GM12875 (cell line): ENCODE results near the gene JDP2.

Experiments
- H3K4me3 ChIP-seq: one replicate; pipeline ENCODE4 v1.5.1; 2011; ENCODE audit warnings: low read depth, low read length, control low read depth
- CTCF ChIP-seq: IDR thresholded peaks from 2 replicates; pipeline ENCODE4 v1.5.1; 2011; ENCODE audit warnings: low read depth, mild to moderate bottlenecking, control low read depth, inconsistent platforms, low read length, moderate library complexity, borderline replicate concordance; ENCODE audit not compliant: insufficient read depth

The JDP2 gene

GRCh38 chr14:75497701-75498100, 69.9 kb downstream of the JDP2 start:
- no peak overlapping the region for H3K4me3 ChIP-seq
- no peak for TF ChIP-seq CTCF

- no peak overlapping the region for H3K4me3 ChIP-seq
- TF ChIP-seq CTCF = no peak
These were observed 71.5 kb downstream of the JDP2 start for GRCh38 chr14:75499084-75499875.

- no peak for TF ChIP-seq CTCF
- no peak overlapping the region for H3K4me3 ChIP-seq
These were observed 73.3 kb downstream of the JDP2 start for GRCh38 chr14:75501080-75501479.

- H3K4me3 ChIP-seq = no peak overlapping the region
- TF ChIP-seq CTCF = no peak
These were observed 76.6 kb downstream of the JDP2 start for GRCh38 chr14:75504411-75504810.

GRCh38 chr14:75506930-75507329, 79.1 kb downstream of the JDP2 start:
- TF ChIP-seq CTCF = no peak
- no peak overlapping the region for H3K4me3 ChIP-seq

- no peak for TF ChIP-seq CTCF
- no peak overlapping the region for H3K4me3 ChIP-seq
These were observed 82.7 kb downstream of the JDP2 start for GRCh38 chr14:75510547-75510946.

GRCh38 chr14:75511201-75511600, 83.4 kb downstream of the JDP2 start:
- TF ChIP-seq CTCF = no peak
- no peak overlapping the region for H3K4me3 ChIP-seq
